ENCODE data around the gene FYN. TPM values are rescaled to one million over a fixed set of nuclear protein-coding genes. Genes with fewer than 3 reads are reported as not detected.

FYN gene
- total RNA-seq, 1 experiment from 2014 or later: 18.5 TPM

- TF ChIP-seq REST (IDR thresholded peaks at IDR 0.05; ENCODE audit: low read depth) (no peak), CTCF (IDR thresholded peaks at IDR 0.05 in 2 of 3, conservative IDR thresholded peaks at IDR 0.05 in 1 of 3; ENCODE audit: borderline replicate concordance in 1 of 3, insufficient read depth in 1 of 3, low read depth in 2 of 3, low read length in 2 of 3) (no peak), CBX3 (IDR thresholded peaks at IDR 0.05; ENCODE audit: low read depth) (no peak)
- TF ChIP-seq, protein P1, sequence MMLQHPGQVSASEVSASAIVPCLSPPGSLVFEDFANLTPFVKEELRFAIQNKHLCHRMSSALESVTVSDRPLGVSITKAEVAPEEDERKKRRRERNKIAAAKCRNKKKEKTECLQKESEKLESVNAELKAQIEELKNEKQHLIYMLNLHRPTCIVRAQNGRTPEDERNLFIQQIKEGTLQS (IDR thresholded peaks at IDR 0.05): no peak
Measured at GRCh38 chr6:111657146-111657545, 216.1 kb downstream of the FYN start (continued).

DNA sequence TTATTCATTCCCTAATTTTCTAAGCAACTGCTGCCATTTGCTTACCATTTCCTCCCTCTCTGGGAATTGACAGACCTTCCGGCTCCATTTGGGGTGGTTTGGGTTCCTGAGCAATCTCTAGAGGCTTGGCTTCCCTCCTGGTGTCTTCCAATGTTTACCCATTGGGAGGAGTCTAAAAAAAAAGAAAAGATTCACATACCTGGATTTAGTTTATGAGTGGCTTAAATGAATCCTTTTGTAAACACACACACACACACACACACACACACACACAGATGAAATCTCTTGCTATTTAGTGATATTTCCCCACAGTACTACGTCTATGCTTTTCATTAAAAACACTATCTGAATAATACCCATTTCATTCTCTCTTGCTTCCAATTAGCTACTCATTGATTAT is 219.3 kb downstream of the FYN start:
- Histone ChIP-seq H3K79me2 (ENCODE audit: insufficient read depth, low read length) (no peaks in the 10 kb centered on the region), H3K9me3 (ENCODE audit: control insufficient read depth in 1 of 2, insufficient read depth in 1 of 2, low read depth in 1 of 2, low read length in 2 of 2) (no peaks in the 10 kb centered on the region), H3K4me3 (replicated peaks in 1 of 2; ENCODE audit: low read depth in 1 of 2, low read length in 2 of 2) (no peak overlapping the region), H3K4me1 (ENCODE audit: control insufficient read depth in 1 of 2, insufficient read depth in 2 of 2, low read length in 2 of 2) (0 out of 4 replicates have a peak, but pooled peaks cover 0 to 5% of the 10 kb centered on the region in 2 experiments), H3K9me2 (ENCODE audit: insufficient read depth) (no peaks in the 10 kb centered on the region), H2AFZ (ENCODE audit: low read depth, low read length, poor library complexity, severe bottlenecking) (no peak overlapping the region), H3K27me3 (ENCODE audit: insufficient read depth, low read length) (no peaks in the 10 kb centered on the region), H4K20me1 (ENCODE audit: insufficient read depth) (no peaks in the 10 kb centered on the region), H3K9ac (ENCODE audit: low read length) (no peak overlapping the region), H3K36me3 (ENCODE audit: control insufficient read depth in 1 of 2, insufficient read depth in 2 of 2, low read length in 2 of 2) (no peaks in the 10 kb centered on the region), H3K4me2 (ENCODE audit: low read length) (no peak overlapping the region), H3K27ac (ENCODE audit: low read depth, low read length) (no peak overlapping the region)
- no peak for TF ChIP-seq SIN3A (IDR thresholded peaks at IDR 0.05; ENCODE audit: low read depth)
- no peak for TF ChIP-seq POLR2A (IDR thresholded peaks at IDR 0.05; ENCODE audit: borderline replicate concordance, extremely low read depth, insufficient read depth, insufficient read length)
- no peak for TF ChIP-seq JUND (IDR thresholded peaks at IDR 0.05)
- no peak for TF ChIP-seq ELF1 (IDR thresholded peaks at IDR 0.05; ENCODE audit: borderline replicate concordance, low read depth)
- no peak for TF ChIP-seq EZH2 (IDR thresholded peaks at IDR 0.05)
- no peak for TF ChIP-seq SRF (IDR thresholded peaks at IDR 0.05; ENCODE audit: low read depth)
- TF ChIP-seq CBX3 (IDR thresholded peaks at IDR 0.05; ENCODE audit: low read depth): no peak
- no peak for TF ChIP-seq SP1 (IDR thresholded peaks at IDR 0.05; ENCODE audit: low read depth)
- TF ChIP-seq TCF7L2 (IDR thresholded peaks at IDR 0.05; ENCODE audit: borderline replicate concordance, extremely low read depth, insufficient read depth, insufficient read length): no peak
- TF ChIP-seq ZFX (IDR thresholded peaks at IDR 0.05): no peak
- TF ChIP-seq YY1 (IDR thresholded peaks at IDR 0.05; ENCODE audit: extremely low read depth, insufficient replicate concordance, low read depth, low read length): no peak
- DNase-seq (ENCODE audit: low read depth, low spot score) (no peak), ATAC-seq (no peak)
- intact Hi-C loops (cut with micrococcal nuclease): no loop called here
- no TSS peak for BruUV-seq (replicated peaks)
- ChIA-PET RAD21 (ENCODE audit: low non-redundant PET in 1 of 2, low total read pairs in 2 of 2, uncharacterized antibody in 2 of 2, unreplicated experiment in 2 of 2) (no interaction called here), POLR2A (no interaction called here), CTCF (no interaction called here)
